Endothelial cell of umbilical vein (primary cell): Measurements from ENCODE around the gene ATAD1. TPM values are rescaled to one million over a fixed set of nuclear protein-coding genes. Genes with fewer than 3 reads are reported as not detected.

Experiments used
- BruUV-seq: library from RNA; stranded (reverse); fragments of 400-500 nt; replicated peaks from 2 replicates; lab custom pipeline; 2021; lab: Mats Ljungman, UMichigan
- CTCF ChIA-PET: fragments of 300-600, 350-600 bp; sonication (Branson Sonifier 250); formaldehyde crosslinking; loops from one replicate; lab custom pipeline; 2021; ENCODE audit warnings: antibody characterized with exemption, inconsistent platforms; lab: Charles Lee
- POLR2A ChIA-PET: fragments of 300-600, 350-600 bp; sonication (Branson Sonifier 250); formaldehyde crosslinking; loops from one replicate; lab custom pipeline; 2021; ENCODE audit warnings: antibody characterized with exemption, inconsistent platforms; lab: Charles Lee
- DNase-seq: peaks from one replicate; pipeline ENCODE4 v3.0.0-alpha.2; 2011; ENCODE audit warnings: low read depth, low spot score
- FAIRE-seq: peaks from 2 replicates; lab custom pipeline; 2011; peaks lifted over from hg19 to GRCh38; lab: Jason Lieb, UNC
- H2AFZ ChIP-seq: 2 replicates; pipeline ENCODE4 v1.6.0; 2012; ENCODE audit warnings: low read depth, low read length, control low read depth, inconsistent platforms
- H3K27ac ChIP-seq: 2 replicates; pipeline ENCODE4 v1.5.1; 2011; ENCODE audit warnings: low read depth, mild to moderate bottlenecking, control low read depth, low read length, moderate library complexity; ENCODE audit not compliant: insufficient read depth
- H3K27me3 ChIP-seq, 2 experiments: 2 replicates each; pipeline versions ENCODE4 v1.6.0 to v1.6.1; 2011; ENCODE audit warnings: low read length in 2 of 2, mixed read lengths in 1 of 2; ENCODE audit not compliant: control insufficient read depth in 2 of 2, insufficient read depth in 2 of 2
- H3K36me3 ChIP-seq, 2 experiments: 2 replicates in 1 of 2; 3 replicates in 1 of 2; pipeline ENCODE4 v1.5.1; 2011; ENCODE audit warnings: low read length in 2 of 2, mild to moderate bottlenecking in 1 of 2, moderate library complexity in 1 of 2; ENCODE audit not compliant: control insufficient read depth in 2 of 2, insufficient read depth in 2 of 2; ENCODE audit errors: extremely low read depth in 1 of 2
- H3K4me1 ChIP-seq: 3 replicates; pipeline ENCODE4 v1.5.1; 2011; ENCODE audit warnings: mild to moderate bottlenecking, low read length; ENCODE audit not compliant: control insufficient read depth, insufficient read depth; ENCODE audit errors: extremely low read depth
- H3K4me2 ChIP-seq: 2 replicates; pipeline ENCODE4 v1.6.1; 2011; ENCODE audit warnings: low read length, control low read depth, mixed read lengths; ENCODE audit not compliant: insufficient read depth
- H3K4me3 ChIP-seq, 3 experiments: fragments of 200-600 bp in 1 of 3; sonication (generic), shearing (Covaris generic) in 1 of 3; replicated peaks in 1 of 3; 2 replicates each; pipeline ENCODE4 v1.5.1; 2011 to 2016; ENCODE audit warnings: control low read depth in 3 of 3, low read length in 3 of 3, mild to moderate bottlenecking in 2 of 3, inconsistent platforms in 1 of 3, low read depth in 1 of 3, moderate library complexity in 1 of 3; ENCODE audit not compliant: insufficient read depth in 1 of 3
- H3K79me2 ChIP-seq: 2 replicates; pipeline ENCODE4 v1.6.0; 2012; ENCODE audit warnings: low read length, inconsistent platforms; ENCODE audit not compliant: control insufficient read depth, insufficient read depth
- H3K9ac ChIP-seq: replicated peaks from 2 replicates; pipeline ENCODE3; 2011; ENCODE audit warnings: low read length, control low read depth; ENCODE audit not compliant: insufficient read depth; ENCODE audit errors: extremely low read depth
- H3K9me1 ChIP-seq: replicated peaks from 3 replicates; pipeline ENCODE4 v1.6.0; 2011; ENCODE audit warnings: mild to moderate bottlenecking, low read length; ENCODE audit not compliant: control insufficient read depth, insufficient read depth; ENCODE audit errors: extremely low read depth
- H3K9me3 ChIP-seq: replicated peaks from 2 replicates; pipeline ENCODE4 v1.5.1; 2012; ENCODE audit warnings: low read length, inconsistent platforms; ENCODE audit not compliant: control insufficient read depth, insufficient read depth
- H4K20me1 ChIP-seq: replicated peaks from 2 replicates; pipeline ENCODE3; 2011; ENCODE audit warnings: mild to moderate bottlenecking, low read length; ENCODE audit not compliant: control insufficient read depth, insufficient read depth; ENCODE audit errors: extremely low read depth
- EZH2 ChIP-seq: IDR thresholded peaks from 2 replicates; pipeline ENCODE4 v1.6.1; 2012; ENCODE audit warnings: borderline replicate concordance, low read depth, mild to moderate bottlenecking, moderate library complexity, low read length, inconsistent platforms; ENCODE audit not compliant: severe bottlenecking
- FOS ChIP-seq: IDR thresholded peaks from 2 replicates; pipeline ENCODE4 v1.6.1; 2011; ENCODE audit warnings: mild to moderate bottlenecking, low read length, moderate library complexity, borderline replicate concordance; ENCODE audit not compliant: insufficient read depth
- GATA2 ChIP-seq: IDR thresholded peaks from 2 replicates; pipeline ENCODE4 v1.7.0; 2011; ENCODE audit warnings: low read depth, mild to moderate bottlenecking, moderate library complexity, mixed read lengths, low read length; ENCODE audit not compliant: insufficient read length, insufficient read depth
- JUN ChIP-seq: IDR thresholded peaks from 2 replicates; pipeline ENCODE4 v1.6.1; 2011; ENCODE audit warnings: borderline replicate concordance, low read depth; ENCODE audit not compliant: insufficient read length, insufficient read depth
- MAX ChIP-seq: IDR thresholded peaks from 2 replicates; pipeline ENCODE4 v1.6.1; 2011; ENCODE audit not compliant: insufficient read depth, insufficient read length
- MYC ChIP-seq: IDR thresholded peaks from one replicate; pipeline ENCODE4 v1.6.1; 2011; ENCODE audit warnings: mild to moderate bottlenecking, low read depth, low read length
- POLR2A ChIP-seq: IDR thresholded peaks from 2 replicates; pipeline ENCODE4 v1.6.1; 2012; ENCODE audit warnings: low read depth, mild to moderate bottlenecking, control low read depth, low read length
- POLR2AphosphoS5 ChIP-seq: IDR thresholded peaks from 2 replicates; pipeline ENCODE4 v1.6.1; 2012; ENCODE audit warnings: low read depth, mild to moderate bottlenecking, control low read depth, low read length, moderate library complexity; ENCODE audit not compliant: insufficient read depth
- dilution Hi-C: fragments of 300-500 bp; cut with MboI; formaldehyde crosslinking; loops from one replicate; pipeline ENCODE4 v1.15.0; 2019; ENCODE audit warnings: low sequenced_read_pairs; ENCODE audit not compliant: extremely low pct_ligation_motif_present
- intact Hi-C: fragments of 100-400 bp; cut with micrococcal nuclease; formaldehyde crosslinking; loops from one replicate; pipeline ENCODE4 v1.10.0; 2022
- polyA plus RNA-seq, 4 experiments: library from polyadenylated mRNA; depleted of rRNA in 3 of 4; stranded (reverse) in 3 of 4; unstranded in 1 of 4; fragments of >200 nt; gene quantifications; 2 replicates each; pipeline versions ENCODE4 v1.2.1 to v1.2.3, GENCODE V29; 2011 to 2012; ENCODE audit warnings: missing spikeins in 1 of 4
- total RNA-seq: library from RNA; stranded (reverse); gene quantifications from 2 replicates; pipeline ENCODE4 v1.2.3, GENCODE V29; 2021
- TF ChIP-seq, protein P1 (sequence below), 2 donors: IDR thresholded peaks; 1 replicate in 1 of 2; 2 replicates in 1 of 2; pipeline ENCODE4 v1.5.1; 2011; ENCODE audit warnings: low read length in 2 of 2, mild to moderate bottlenecking in 2 of 2, moderate library complexity in 2 of 2, control low read depth in 1 of 2, inconsistent platforms in 1 of 2, low read depth in 1 of 2; ENCODE audit not compliant: insufficient read depth in 1 of 2; ENCODE audit errors: extremely low read depth in 1 of 2

The ATAD1 gene
- total and polyA plus RNA-seq, 2 donors (not counting 3 experiments of a cell fraction or from before 2014, with no cell fraction given): 5.2 to 25.8 TPM

GRCh38 chr10:87838650-87839049, 20.6 kb upstream of the ATAD1 start:
- Histone ChIP-seq H3K9me1 (no peaks in the 10 kb centered on the region), H4K20me1 (no peaks in the 10 kb centered on the region), H3K9ac (no peak overlapping the region), H3K9me3 (no peaks in the 10 kb centered on the region), H3K27me3 (no peaks in the 10 kb centered on the region), H3K79me2 (no peaks in the 10 kb centered on the region), H3K4me1 (peaks cover 3% of the 10 kb centered on the region), H2AFZ (no peak overlapping the region), H3K4me2 (no peak overlapping the region), H3K27ac (no peak overlapping the region), H3K4me3 (no peak overlapping the region), H3K36me3 (no peaks in the 10 kb centered on the region)
- DNase-seq: no peak
- dilution Hi-C loops (no loop called here), intact Hi-C loops (no loop called here)
- BruUV-seq: no TSS peak
- FAIRE-seq: no peak
- no peak for TF ChIP-seq FOS
- TF ChIP-seq POLR2A: no peak
- no peak for TF ChIP-seq MYC
- TF ChIP-seq GATA2: no peak
- no peak for TF ChIP-seq EZH2
- TF ChIP-seq, protein P1, sequence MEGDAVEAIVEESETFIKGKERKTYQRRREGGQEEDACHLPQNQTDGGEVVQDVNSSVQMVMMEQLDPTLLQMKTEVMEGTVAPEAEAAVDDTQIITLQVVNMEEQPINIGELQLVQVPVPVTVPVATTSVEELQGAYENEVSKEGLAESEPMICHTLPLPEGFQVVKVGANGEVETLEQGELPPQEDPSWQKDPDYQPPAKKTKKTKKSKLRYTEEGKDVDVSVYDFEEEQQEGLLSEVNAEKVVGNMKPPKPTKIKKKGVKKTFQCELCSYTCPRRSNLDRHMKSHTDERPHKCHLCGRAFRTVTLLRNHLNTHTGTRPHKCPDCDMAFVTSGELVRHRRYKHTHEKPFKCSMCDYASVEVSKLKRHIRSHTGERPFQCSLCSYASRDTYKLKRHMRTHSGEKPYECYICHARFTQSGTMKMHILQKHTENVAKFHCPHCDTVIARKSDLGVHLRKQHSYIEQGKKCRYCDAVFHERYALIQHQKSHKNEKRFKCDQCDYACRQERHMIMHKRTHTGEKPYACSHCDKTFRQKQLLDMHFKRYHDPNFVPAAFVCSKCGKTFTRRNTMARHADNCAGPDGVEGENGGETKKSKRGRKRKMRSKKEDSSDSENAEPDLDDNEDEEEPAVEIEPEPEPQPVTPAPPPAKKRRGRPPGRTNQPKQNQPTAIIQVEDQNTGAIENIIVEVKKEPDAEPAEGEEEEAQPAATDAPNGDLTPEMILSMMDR (IDR thresholded peaks at IDR 0.05; ENCODE audit: extremely low read depth in 1 of 2, insufficient read depth in 1 of 2, low read depth in 1 of 2, low read length in 2 of 2): no peak
- TF ChIP-seq POLR2AphosphoS5: no peak
- no peak for TF ChIP-seq MAX
- no peak for TF ChIP-seq JUN
- ChIA-PET CTCF (interaction anchor here (0.7 kb wide), 2 partner anchors 24 to 665 kb away, joined by 3 read pairs; no protein-coding TSS in a partner anchor), POLR2A (no interaction called here)
